GM19023 (cell line): ENCODE measurements around the gene BTAF1.
"Not testable (repeated sequence)": the region's sequence is repeated elsewhere in the genome, so short reads cannot be mapped to it uniquely, and the experiment has no call there.

Experiments
- ATAC-seq: cut with Tn5 transposase; IDR thresholded peaks from one replicate; pipeline ENCODE4 v1.9.1; 2021; ENCODE audit warnings: mild to moderate bottlenecking, moderate library complexity; ENCODE audit not compliant: unreplicated experiment

Gene BTAF1

GRCh38 chr10:91976317-91977051, 52.9 kb downstream of the BTAF1 start:
- ATAC-seq, result no peak

DNA sequence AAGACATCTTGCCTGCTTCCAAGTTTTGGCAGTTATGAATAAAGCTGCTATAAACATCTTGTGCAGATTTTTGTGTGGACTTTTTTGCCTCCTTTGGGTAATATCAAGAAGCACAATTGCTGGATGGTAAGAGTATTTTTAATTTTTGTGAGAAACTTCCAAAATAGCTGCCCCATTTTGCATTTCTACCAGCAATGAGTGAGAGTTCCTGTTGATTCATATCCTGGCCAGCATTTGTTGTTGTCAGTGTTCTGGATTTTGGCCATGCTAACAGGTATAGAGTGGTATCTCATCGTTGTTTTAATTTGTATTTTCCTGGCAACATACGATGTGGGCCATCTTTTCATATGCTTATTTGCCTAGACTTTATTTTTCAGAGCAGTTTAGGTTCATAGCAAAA, 53.9 kb downstream of the BTAF1 start:
- no peak for ATAC-seq

- ATAC-seq, result no peak
Measured at GRCh38 chr10:91978585-91978984, 55.0 kb downstream of the BTAF1 start.

DNA sequence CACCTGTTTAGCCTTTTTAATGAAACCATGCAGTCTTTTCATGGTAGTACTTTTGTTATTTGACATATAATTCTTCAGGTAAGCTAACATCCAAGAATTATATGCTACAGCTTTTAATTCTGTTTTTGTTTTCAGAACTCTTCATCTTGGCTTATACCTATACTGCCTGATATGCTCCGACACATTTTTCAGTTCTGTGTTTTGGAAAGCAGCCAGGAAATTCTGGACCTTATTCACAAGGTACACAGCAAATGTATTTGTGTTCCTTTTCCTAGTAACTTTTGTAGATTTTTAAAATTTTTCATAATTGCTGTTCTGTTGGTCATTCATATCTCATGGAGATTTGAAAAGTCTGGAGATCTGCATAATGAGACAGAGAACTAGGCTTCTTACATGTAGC, 56.7 kb downstream of the BTAF1 start:
- ATAC-seq, result no peak

DNA sequence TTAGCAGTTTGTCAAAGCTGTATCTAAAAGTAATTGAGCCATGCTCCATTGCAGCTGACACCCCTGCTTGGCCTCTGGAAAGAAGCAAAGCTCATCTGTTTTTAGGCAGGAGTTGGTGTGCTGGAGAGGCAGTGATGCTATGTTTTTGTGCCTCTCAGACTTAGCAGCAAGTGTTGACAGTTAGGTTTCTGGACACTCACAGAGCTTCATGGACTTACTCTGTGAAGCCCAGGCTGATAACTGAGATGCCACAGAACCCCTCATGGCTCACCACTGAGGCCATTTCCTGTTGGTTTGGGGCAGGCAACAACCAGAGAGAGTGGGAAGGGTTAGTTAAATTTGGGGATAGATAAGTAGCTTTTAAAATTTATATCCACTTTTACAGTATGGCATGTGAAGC, 59.8 kb downstream of the BTAF1 start:
- no peak for ATAC-seq

GRCh38 chr10:91987397-91988037, 63.9 kb downstream of the BTAF1 start:
- no peak for ATAC-seq

GRCh38 chr10:91992031-91992430, 68.5 kb downstream of the BTAF1 start:
- ATAC-seq, result no peak

DNA sequence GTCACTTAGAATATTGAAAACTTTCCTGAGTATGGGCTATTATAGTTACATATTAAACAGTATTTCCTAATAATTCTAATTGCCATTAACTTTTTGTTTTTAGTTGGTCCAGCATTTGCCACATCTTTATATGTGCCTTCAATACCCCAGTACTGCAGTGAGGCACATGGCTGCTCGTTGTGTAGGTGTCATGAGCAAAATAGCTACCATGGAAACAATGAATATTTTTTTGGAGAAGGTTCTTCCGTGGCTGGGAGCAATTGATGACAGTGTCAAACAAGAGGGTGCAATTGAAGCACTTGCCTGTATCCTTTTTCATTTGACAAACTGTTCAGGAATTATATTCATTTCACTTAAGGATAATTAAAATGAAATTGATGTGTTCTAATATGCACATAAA, 72.7 kb downstream of the BTAF1 start:
- ATAC-seq, result no peak

DNA sequence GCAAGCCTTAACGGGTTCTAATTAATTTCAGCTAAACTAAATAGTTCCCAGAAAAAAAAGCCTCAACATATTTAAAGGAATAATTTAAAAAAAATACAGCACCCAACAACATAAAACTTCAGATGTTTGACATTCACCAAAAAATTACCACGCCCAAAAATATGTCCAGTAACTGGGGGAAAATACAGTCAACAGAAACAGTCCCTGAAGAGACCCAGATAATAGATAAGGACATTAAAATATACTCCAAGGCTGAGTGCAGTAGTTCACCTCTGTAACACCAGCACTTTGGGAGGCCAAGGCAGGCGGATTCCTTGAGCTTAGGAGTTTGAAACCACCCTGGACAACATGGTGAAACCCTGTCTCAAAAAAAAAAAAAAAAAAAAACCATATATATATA, 78.0 kb downstream of the BTAF1 start:
- ATAC-seq, result no peak

- no peak for ATAC-seq
Measured at GRCh38 chr10:92001995-92002394, 78.4 kb downstream of the BTAF1 start.

DNA sequence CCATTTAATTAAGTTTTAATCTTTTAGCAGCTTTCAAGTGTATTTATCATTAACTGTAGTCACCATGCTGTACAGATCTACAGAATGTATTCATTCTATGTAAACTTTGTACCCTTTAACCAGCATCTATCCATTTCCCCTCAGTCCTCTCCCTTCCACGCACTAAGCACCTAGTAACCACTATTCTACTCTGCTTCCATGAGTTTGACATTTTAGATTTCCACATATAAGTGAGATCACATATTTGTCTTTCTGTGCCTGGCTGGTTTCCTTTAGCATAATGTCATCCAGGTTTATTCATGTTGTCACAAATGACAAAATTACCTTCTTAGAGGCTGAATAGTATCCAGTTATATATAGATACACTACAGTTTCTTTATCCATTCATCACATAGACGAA, 79.7 kb downstream of the BTAF1 start:
- ATAC-seq, result no peak

DNA sequence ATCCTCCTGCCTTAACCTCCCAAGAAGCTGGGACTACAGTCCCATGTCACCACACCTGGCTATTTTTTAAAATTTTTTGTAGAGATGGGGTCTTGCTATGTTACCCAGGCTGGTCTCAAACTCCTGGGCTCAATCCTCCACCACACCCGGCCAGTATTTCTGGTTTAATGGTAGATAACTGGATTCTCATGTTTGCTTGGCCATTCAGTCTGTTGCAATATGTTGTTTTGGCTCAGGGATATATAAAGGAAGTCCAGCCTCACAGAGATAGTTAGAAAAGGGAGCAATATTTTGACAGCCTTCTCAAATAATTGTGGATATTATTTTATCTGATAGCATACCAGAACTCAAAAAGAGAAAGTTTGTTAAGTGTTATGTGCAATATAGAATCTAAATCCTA, 82.4 kb downstream of the BTAF1 start:
- ATAC-seq, result no peak

DNA sequence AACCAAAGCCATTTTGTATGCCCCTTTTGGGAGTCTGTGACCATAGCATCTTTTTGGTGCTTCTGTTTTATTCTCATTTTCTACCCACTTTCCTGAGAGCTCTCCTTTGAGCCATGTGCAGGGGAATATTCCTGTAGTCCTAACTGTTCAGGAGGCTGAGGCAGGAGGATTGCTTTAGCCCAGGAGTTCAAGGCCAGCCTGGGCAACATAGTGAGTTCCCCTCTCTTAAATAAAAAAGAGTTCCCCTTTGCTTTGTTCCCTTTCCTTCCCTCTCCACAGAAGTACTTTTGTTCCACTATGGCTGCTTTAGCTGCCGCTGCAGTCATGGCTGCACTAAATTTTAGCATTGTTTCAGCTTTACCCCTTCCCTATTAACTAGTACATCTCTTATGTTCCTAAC, 85.9 kb downstream of the BTAF1 start:
- no peak for ATAC-seq

- ATAC-seq, result no peak
Measured at GRCh38 chr10:92010047-92010735, 86.6 kb downstream of the BTAF1 start.

DNA sequence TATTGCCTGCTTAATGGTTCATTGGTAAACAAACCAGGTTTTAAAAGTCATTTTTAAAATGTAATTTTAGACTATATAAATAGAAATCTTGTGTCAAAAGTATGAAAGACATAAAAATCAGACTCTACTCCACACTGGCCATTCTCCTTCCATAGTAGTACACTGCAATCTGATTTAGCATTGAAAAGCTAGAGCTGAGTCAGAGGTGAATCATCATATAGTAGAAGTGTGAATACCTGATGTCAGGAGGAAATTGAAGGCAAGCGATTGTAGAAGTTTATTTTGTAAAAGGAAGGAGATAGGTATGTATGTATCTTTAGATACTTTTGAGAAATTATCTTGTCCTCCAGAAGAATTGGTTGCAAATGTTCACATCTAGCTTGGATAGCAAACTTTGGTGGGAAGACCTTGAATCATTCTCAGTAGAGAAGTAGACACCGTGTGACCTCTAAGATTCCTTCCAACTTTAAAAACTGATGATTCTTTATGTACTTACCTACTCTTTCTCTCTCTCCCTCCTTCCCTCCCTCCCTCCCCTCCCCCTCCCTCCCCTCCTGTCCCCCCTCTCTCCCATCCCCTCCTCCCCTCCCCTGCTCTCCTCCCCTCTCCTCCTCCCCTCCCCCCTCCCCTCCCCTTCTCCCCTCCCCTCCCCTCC, 88.1 kb downstream of the BTAF1 start:
- no peak for ATAC-seq

DNA sequence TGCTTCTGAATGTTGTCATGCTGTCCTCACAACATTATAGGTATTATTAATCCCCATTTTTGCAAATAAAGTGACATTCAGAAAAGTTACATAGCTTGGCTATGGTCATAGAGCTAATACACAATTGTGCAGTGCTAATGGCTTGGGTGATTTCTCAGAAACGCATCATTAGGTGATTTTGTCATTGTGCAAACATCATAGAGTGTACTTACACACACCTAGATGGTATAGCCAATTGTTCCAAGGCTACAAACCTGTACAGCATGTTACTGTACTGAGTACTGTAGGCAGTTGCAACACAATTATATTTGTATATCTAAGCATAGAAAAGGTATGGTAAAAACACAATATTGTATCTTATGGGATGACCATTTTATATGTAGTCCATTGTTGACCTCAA, 91.0 kb downstream of the BTAF1 start:
- no peak for ATAC-seq

GRCh38 chr10:92024700-92025099, 101.1 kb downstream of the BTAF1 start:
- no peak for ATAC-seq

DNA sequence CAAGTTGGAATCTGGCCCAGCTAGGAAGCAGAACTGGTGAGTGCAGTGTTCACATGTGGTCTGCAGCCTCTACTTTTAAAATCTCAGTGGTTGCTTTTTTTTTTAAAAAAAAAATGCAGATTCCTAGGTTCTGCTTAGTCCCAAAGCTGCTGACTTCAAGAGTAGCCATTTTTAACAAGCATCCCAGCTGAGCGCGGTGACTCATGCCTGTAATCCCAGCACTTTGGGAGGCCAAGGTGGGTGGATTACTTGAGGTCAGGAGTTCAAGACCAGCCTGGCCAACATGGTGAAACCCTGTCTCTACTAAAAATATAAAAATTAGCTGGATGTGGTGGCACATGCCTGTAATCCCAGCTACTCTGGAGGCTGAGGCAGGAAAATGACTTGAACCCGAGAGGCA, 101.8 kb downstream of the BTAF1 start:
- ATAC-seq, result not testable (repeated sequence)

DNA sequence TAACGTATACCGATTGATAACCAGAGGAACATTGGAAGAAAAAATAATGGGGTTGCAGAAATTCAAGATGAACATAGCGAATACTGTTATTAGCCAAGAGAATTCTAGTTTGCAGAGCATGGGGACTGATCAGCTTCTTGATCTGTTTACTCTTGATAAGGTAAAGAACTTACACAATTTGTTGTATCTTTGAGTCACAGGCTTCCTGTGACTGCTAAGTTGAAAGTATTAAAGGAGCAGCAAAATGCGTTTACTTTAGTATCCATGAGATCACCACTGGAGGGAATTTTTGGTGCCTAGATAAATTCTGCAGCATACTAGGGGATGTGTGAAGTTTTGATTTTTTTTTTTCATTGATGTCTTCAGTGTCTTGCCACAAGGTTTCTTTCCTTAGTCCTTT, 103.6 kb downstream of the BTAF1 start:
- no peak for ATAC-seq

- ATAC-seq, result no peak
Measured at GRCh38 chr10:92031580-92031979, 108.0 kb downstream of the BTAF1 start.

DNA sequence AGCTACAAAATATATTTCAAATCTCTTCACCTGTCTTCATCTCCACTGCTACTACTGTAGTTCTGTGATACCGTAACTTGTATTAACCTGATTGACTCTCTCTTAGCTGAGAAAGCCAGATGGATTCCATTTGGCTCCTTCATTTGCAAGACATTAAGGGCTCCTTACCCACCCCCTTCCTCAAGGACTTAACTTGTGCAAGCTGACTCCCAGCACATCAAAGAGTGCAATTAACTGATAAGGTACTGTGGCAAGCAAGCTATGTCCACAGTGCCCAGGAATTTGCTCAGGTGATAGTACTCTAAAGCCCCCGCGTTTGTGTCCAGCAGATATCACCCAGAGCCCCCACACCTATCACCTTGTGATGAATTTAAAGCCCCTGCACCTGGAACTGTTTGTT, 109.5 kb downstream of the BTAF1 start:
- ATAC-seq, result not testable (repeated sequence)

GRCh38 chr10:92038949-92039348, 115.4 kb downstream of the BTAF1 start:
- ATAC-seq, result no peak
